OCI-LY3 (cell line): ENCODE measurements around the gene AMMECR1.

ENCODE experiments used
- EZH2phosphoT487 ChIP-seq: fragments of 200-600 bp; shearing (Covaris generic); IDR thresholded peaks from 2 replicates; pipeline ENCODE4 v1.6.1; 2018; ENCODE audit warnings: antibody characterized with exemption, mixed run types, low read depth
- TF ChIP-seq, protein P1 (sequence below): fragments of 200-600, 300-600 bp; sonication (generic); IDR thresholded peaks from 2 replicates; pipeline ENCODE4 v1.5.1; 2014; ENCODE audit warnings: antibody characterized with exemption, low read length, low read depth

DNA sequence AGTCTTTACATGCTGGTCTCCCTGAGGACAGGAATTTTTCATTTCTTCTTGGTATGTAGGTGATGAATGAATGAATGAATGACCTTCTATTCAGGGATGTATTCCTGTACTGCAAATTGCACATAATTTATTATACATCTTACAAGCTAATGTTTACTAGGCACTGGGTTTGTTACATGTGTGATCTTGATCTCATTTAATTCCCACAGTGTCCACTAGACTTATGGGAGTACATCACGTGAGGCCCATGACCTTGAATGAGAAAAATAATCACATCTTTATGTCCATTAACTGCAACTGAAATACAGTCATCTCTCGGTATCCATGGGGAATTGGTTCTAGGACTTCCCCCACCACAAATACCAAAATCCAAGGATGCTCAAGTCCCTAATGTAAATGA is 164.6 kb downstream of the AMMECR1 start:
- TF ChIP-seq, protein P1, sequence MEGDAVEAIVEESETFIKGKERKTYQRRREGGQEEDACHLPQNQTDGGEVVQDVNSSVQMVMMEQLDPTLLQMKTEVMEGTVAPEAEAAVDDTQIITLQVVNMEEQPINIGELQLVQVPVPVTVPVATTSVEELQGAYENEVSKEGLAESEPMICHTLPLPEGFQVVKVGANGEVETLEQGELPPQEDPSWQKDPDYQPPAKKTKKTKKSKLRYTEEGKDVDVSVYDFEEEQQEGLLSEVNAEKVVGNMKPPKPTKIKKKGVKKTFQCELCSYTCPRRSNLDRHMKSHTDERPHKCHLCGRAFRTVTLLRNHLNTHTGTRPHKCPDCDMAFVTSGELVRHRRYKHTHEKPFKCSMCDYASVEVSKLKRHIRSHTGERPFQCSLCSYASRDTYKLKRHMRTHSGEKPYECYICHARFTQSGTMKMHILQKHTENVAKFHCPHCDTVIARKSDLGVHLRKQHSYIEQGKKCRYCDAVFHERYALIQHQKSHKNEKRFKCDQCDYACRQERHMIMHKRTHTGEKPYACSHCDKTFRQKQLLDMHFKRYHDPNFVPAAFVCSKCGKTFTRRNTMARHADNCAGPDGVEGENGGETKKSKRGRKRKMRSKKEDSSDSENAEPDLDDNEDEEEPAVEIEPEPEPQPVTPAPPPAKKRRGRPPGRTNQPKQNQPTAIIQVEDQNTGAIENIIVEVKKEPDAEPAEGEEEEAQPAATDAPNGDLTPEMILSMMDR = no peak
- TF ChIP-seq EZH2phosphoT487 = no peak
